Stimulated activated CD4-positive, alpha-beta T cell treated with anti-CD3 and anti-CD28 coated beads, Interleukin-2, amount 100 ng/mL, for 48 hours (primary cell): Measurements from ENCODE around the gene CYP4F2.
"Not testable (repeated sequence)": the region's sequence is repeated elsewhere in the genome, so short reads cannot be mapped to it uniquely, and the experiment has no call there.

Experiments used
- DNase-seq, 2 donors: peaks; one replicate each; pipeline ENCODE4 v3.0.0-alpha.2; 2020

The CYP4F2 gene

DNA sequence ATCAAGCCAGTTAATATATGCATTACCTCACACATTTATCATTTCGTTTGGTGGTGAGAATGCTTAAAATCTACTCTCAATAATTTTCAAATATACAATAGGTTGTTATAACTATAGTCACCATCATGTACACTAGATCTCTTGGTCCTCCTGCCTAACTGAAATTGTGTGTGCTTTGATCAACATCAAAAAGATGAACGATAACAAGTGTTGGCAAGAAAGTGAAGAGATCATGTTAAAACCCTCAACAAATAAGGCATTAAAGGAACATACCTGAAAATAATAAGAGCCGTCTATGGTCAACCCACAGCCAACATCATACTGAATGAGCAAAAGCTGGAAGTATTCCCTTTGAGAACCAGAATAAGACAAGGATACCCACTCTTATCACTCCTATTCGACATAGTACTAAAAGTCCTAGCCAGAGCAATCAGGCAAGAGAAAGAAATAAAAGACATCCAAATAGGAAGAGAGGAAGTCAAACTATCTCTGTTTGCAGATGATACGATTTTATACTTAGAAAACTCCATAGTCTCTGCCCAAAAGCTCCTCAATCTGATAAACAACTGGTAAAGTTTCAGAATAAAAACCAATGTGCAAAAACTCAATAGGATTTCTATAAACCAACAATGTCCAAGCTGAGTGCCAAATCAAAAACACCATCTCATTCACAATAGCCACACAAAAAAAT is 54.5 kb downstream of the CYP4F2 start:
- no peak for DNase-seq

DNA sequence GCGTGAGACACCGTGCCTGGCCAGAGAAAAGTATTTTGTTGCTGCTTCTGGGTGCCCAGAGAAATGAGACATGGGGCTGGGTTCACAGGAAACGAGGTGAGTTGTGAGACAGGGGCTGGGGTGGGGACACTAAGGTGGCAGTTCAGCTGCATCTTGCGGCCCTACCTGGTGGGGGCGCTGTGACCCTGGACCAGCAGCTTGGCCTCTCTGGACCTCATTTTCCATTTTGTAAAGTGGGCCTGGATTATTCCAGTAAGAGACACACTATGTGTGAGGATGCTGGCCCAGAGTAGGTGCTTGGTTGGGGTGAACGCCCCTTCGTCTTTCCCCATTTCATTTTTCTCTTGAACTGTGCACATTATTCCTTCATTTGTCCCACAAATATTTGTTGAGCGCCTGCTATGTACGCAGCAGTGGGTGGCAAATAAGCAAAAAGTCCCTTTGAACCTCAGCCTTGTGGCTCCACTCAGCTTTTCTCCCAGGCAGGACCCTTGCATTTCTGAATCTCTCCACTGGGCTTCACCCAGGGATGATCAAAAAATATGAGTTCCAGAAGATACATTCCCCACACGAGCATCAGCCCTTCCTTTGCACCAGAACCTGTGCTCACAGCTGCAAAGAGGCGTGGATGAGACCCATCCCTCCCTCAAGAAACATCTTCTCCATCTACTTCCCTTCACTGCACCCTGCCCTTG is 55.9 kb downstream of the CYP4F2 start:
- peak in 1 of 2 donors; percentile 9 for DNase-seq

DNA sequence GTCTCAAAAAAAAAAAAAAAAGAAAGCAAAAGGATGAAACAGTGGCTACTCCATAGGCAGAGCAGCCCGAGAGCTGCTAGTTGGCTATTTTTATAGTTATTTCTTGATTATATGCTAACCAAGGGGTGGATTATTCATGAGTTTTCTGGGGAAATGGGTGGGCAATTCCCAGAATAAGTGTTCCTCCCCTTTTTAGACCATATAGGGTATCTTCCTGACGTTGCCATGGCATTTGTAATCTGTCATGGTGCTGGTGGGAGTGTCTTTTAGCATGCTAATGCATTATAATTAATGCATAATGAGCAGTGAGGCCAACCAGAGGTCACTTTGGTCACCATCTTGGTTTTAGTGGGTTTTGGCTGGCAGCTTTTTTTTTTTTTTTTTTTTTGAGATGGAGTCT is 57.0 kb downstream of the CYP4F2 start:
- DNase-seq: no peak

- DNase-seq: not testable (repeated sequence)
Observed at GRCh38 chr19:15839888-15840287, 58.0 kb downstream of the CYP4F2 start.

DNA sequence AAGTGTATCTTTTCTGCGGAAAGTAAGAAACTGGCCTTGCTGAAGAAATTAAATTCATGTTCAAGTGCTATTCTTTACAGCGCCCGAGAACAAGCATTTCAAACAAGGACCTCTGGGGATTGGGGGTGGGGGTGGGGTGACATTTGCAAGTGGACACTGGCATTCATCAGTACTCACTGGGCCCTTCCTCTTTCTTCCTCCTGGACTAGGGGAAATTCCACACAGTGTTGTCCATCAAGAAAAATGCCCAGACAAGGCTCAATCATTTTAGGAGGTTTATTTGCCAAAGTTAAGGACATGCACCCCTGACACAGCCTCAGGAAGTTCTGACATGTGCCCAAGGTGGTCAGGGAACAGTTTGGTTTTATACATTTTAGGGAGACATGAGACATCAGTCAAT is 59.5 kb downstream of the CYP4F2 start:
- no peak for DNase-seq

GRCh38 chr19:15837221-15837731 is 60.6 kb downstream of the CYP4F2 start:
- no peak for DNase-seq

GRCh38 chr19:15836330-15837220 is 61.3 kb downstream of the CYP4F2 start:
- peak; percentile 87 to 90 for DNase-seq

DNA sequence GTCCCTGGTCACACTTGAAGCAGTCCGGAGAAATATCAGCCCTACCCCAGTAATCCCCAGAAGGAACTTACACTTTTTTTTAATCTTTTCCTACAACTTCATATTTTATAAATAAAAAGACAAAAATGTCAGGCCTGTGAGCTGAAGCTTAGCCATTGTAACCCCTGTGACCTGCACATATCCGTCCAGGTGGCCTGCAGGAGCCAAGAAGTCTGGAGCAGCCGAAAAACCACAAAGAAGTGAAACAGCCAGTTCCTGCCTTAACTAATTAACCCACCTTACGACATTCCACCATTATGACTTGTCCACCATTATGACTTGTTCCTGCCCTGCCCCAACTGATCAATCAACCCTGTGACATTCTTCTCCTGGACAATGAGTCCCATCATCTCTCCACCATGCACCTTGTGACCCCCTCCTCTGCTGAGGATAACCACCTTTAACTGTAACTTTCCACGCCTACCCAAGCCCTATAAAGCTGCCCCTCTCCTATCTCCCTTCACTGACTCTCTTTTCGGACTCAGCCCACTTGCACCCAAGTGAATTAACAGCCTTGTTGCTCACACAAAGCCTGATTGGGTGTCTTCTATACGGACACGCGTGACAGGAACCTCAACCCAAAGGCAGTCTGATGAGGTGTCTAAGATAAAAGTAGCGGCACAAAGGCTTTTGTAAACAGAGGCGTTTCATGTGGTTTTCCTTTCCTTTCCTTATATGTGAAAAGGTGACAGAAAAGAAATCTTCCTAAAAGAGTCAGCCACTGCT is 62.1 kb downstream of the CYP4F2 start:
- peak; percentile 19 to 22 for DNase-seq

- DNase-seq: not testable (repeated sequence)
Observed at GRCh38 chr19:15834232-15834631, 63.6 kb downstream of the CYP4F2 start.

- DNase-seq: no peak
Observed at GRCh38 chr19:15831626-15832025, 66.2 kb downstream of the CYP4F2 start.

GRCh38 chr19:15829786-15830185 is 68.1 kb downstream of the CYP4F2 start:
- DNase-seq: no peak

GRCh38 chr19:15829306-15829698 is 68.6 kb downstream of the CYP4F2 start:
- DNase-seq: no peak

DNA sequence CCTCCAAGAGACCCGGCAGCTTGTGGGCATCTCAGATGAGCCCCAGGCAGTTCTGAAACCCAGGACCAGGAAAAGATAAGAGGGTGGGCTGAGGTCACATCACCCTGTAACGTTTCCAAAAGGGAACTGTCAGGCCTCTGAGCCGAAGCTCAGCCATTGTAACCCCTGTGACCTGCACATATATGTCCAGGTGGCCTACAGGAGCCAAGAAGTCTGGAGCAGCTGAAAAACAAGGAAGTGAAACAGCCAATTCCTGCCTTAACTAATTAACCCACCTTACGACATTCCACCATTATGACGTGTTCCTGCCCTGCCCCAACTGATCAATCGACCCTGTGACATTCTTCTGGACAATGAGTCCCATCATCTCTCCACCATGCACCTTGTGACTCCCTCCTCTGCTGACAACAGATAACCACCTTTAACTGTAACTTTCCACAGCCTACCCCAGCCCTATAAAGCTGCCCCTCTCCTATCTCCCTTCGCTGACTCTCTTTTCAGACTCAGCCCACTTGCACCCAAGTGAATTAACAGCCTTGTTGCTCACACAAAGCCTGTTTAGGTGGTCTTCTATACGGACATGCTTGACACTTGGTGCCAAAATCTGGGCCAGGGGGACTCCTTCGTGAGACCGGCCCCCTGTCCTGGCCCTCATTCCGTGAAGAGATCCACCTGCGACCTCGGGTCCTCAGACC is 69.1 kb downstream of the CYP4F2 start:
- not testable (repeated sequence) for DNase-seq

DNA sequence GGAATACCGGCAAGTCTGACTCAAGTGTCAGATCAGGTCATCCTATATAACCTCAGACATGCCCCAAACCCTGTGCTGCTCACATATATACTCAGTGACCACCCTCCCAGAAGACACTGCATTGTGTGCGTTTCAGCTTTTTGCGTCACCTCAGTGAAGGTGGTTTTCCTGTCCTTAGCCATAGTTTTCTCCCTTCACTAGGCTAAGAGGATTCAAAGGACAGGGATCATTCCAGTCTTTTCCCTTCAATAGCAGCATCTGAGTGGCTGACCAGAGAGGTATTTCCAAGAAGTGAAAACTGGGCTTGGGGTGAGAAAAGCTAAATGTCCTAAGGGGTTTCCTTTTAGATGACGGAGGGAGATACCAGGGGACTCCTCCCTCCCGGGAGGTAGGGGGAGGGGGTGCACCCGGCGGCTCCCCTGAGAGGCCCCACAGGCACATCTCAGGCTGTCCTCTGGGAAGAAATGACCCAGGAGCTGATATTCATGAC is 69.7 kb downstream of the CYP4F2 start:
- no peak for DNase-seq
